OCI-LY1 (cell line): Measurements from ENCODE around the gene EPHB2.

Experiments
- CTCF ChIP-seq: fragments of 200-600 bp; sonication (generic), shearing (Covaris generic); IDR thresholded peaks from 2 replicates; pipeline ENCODE4 v1.5.1; 2017; ENCODE audit warnings: mild to moderate bottlenecking, antibody characterized with exemption, low read length, moderate library complexity, mixed read lengths
- EZH2 ChIP-seq: fragments of 200-600 bp; sonication (generic), shearing (Covaris generic); IDR thresholded peaks from 2 replicates; pipeline ENCODE4 v1.8.0; 2017; ENCODE audit warnings: borderline replicate concordance, mixed run types, mild to moderate bottlenecking, antibody characterized with exemption, low read length, moderate library complexity, mixed read lengths

- TF ChIP-seq CTCF (no peak), EZH2 (no peak)
Observed at GRCh38 chr1:22739648-22740385, 29.2 kb downstream of the EPHB2 start.
